Gastroesophageal sphincter (tissue), 4 donors: ENCODE measurements around the gene AMIGO2. TPM values are rescaled to one million over a fixed set of nuclear protein-coding genes. Genes with fewer than 3 reads are reported as not detected.

ENCODE experiments used
- ATAC-seq: fragments of 150-250 bp; one replicate; pipeline ENCODE4 v1.9.1; 2016; ENCODE audit warnings: mild to moderate bottlenecking, moderate library complexity
- H3K27ac ChIP-seq, 4 donors: fragments of 200-600 bp; sonication (generic) in 3 of 4; 1 replicate in 3 of 4; 2 replicates in 1 of 4; pipeline ENCODE4 v1.5.1; 2016 to 2019
- H3K27me3 ChIP-seq: fragments of 200-600 bp; sonication (generic); one replicate; pipeline ENCODE4 v1.5.1; 2019
- H3K36me3 ChIP-seq, 2 donors: fragments of 200-600 bp; sonication (generic); one replicate each; pipeline ENCODE4 v1.5.1; 2019; ENCODE audit warnings: control low read depth in 1 of 2
- H3K4me1 ChIP-seq, 3 donors: fragments of 200-600 bp; sonication (generic); 1 replicate in 2 of 3; 2 replicates in 1 of 3; pipeline ENCODE4 v1.5.1; 2016 to 2019; ENCODE audit warnings: control low read depth in 2 of 3
- H3K4me3 ChIP-seq, 2 donors: fragments of 200-600 bp; sonication (generic); one replicate each; pipeline ENCODE4 v1.5.1; 2019; ENCODE audit warnings: mild to moderate bottlenecking in 1 of 2, moderate library complexity in 1 of 2
- H3K9me3 ChIP-seq, 3 donors: fragments of 200-600 bp; sonication (generic); one replicate each; pipeline ENCODE4 v1.5.1; 2017 to 2019; ENCODE audit warnings: control low read depth in 2 of 3
- CTCF ChIP-seq, 4 experiments: fragments of 200-600 bp in 2 of 4; fragments of 450-650 bp in 2 of 4; sonication (generic) in 1 of 4; IDR thresholded peaks; one replicate each; pipeline ENCODE4 v1.5.1; 2017 to 2019; ENCODE audit warnings: antibody characterized with exemption in 4 of 4, mild to moderate bottlenecking in 2 of 4, moderate library complexity in 2 of 4
- EP300 ChIP-seq: sonication (generic); formaldehyde crosslinking; IDR thresholded peaks from one replicate; pipeline ENCODE4 v1.6.1; 2017; ENCODE audit warnings: antibody characterized with exemption, mild to moderate bottlenecking
- POLR2A ChIP-seq, 2 donors: fragments of 450-650 bp; IDR thresholded peaks; one replicate each; pipeline ENCODE4 v1.6.1; 2017; ENCODE audit warnings: antibody characterized with exemption in 2 of 2, mild to moderate bottlenecking in 2 of 2, moderate library complexity in 1 of 2
- POLR2AphosphoS5 ChIP-seq: sonication (generic); formaldehyde crosslinking; IDR thresholded peaks from one replicate; pipeline ENCODE4 v1.6.1; 2017; ENCODE audit warnings: antibody characterized with exemption
- WGBS, 2 donors: methylation state at CpG; one replicate each; pipeline ENCODE4 v1.1.5; 2018; ENCODE audit warnings: low coverage in 1 of 2; 5-methylcytosine and 5-hydroxymethylcytosine counted together
- total RNA-seq, 4 donors: library from RNA; depleted of rRNA; stranded (reverse); fragments of >200 nt; gene quantifications; one replicate each; pipeline ENCODE4 v1.1.0, GENCODE V29; 2016

Gene AMIGO2
- total RNA-seq, 4 donors from 2014 or later = 1.4 to 8.1 (median 3.6) TPM

- no peak for ATAC-seq
Observed at GRCh38 chr12:47102845-47103651, 23.3 kb upstream of the AMIGO2 start.

GRCh38 chr12:47102406-47102805 is 22.6 kb upstream of the AMIGO2 start:
- peaks cover 0 to 9% (median 0%) of the 10 kb centered on the region in 3 donors for H3K4me1 ChIP-seq
- peak overlapping the region in 1 of 4 donors; percentile 47 for H3K27ac ChIP-seq
- WGBS, 2 donors = 80 to 81% methylated on average over 3 to 4 of the region's 4 CpGs
- no peaks in the 10 kb centered on the region for H3K27me3 ChIP-seq
- no peak for TF ChIP-seq EP300
- TF ChIP-seq POLR2AphosphoS5 = no peak
- no peak for TF ChIP-seq CTCF (IDR thresholded peaks at IDR 0.05)
- no peak for TF ChIP-seq POLR2A (IDR thresholded peaks at IDR 0.05)
- no peaks in the 10 kb centered on the region for H3K9me3 ChIP-seq
- H3K36me3 ChIP-seq = no peaks in the 10 kb centered on the region
- ATAC-seq = no peak
- H3K4me3 ChIP-seq = no peak overlapping the region

More at GRCh38 chr12:47102845-47103651, 23.3 kb upstream of the AMIGO2 start:
- no peak overlapping the region for H3K4me3 ChIP-seq
- TF ChIP-seq EP300 = no peak
- no peak for TF ChIP-seq POLR2AphosphoS5
- no peak for TF ChIP-seq CTCF (IDR thresholded peaks at IDR 0.05)
- TF ChIP-seq POLR2A (IDR thresholded peaks at IDR 0.05) = no peak
- H3K27ac ChIP-seq = peak overlapping the region in 2 of 4 donors; percentile 10 to 47
- H3K9me3 ChIP-seq = no peaks in the 10 kb centered on the region
- peaks cover 0 to 9% (median 0%) of the 10 kb centered on the region in 3 donors for H3K4me1 ChIP-seq
- H3K36me3 ChIP-seq = no peaks in the 10 kb centered on the region
- 57 to 72% methylated on average over 8 to 10 of the region's 11 CpGs for WGBS, 2 donors
- H3K27me3 ChIP-seq = no peaks in the 10 kb centered on the region

- H3K9me3 ChIP-seq = no peaks in the 10 kb centered on the region
- no peaks in the 10 kb centered on the region for H3K36me3 ChIP-seq
- H3K27ac ChIP-seq = no peak overlapping the region
- ATAC-seq = no peak
- 96 to 98% methylated on average over 2 of the region's 2 CpGs for whole genome bisulfite sequencing, 2 donors
- TF ChIP-seq POLR2A (IDR thresholded peaks at IDR 0.05) = no peak
- no peaks in the 10 kb centered on the region for H3K27me3 ChIP-seq
- no peak overlapping the region for H3K4me3 ChIP-seq
- peaks cover 0 to 15% (median 0%) of the 10 kb centered on the region in 3 donors for H3K4me1 ChIP-seq
Observed at GRCh38 chr12:47100160-47100559, 20.4 kb upstream of the AMIGO2 start.

- TF ChIP-seq POLR2A (IDR thresholded peaks at IDR 0.05) (no peak), CTCF (IDR thresholded peaks at IDR 0.05) (no peak), POLR2AphosphoS5 (no peak), EP300 (no peak)
- Histone ChIP-seq H3K36me3 (no peaks in the 10 kb centered on the region), H3K4me3 (no peak overlapping the region), H3K9me3 (no peaks in the 10 kb centered on the region), H3K4me1 (peaks cover 0 to 15% (median 0%) of the 10 kb centered on the region in 3 donors), H3K27me3 (no peaks in the 10 kb centered on the region), H3K27ac (no peak overlapping the region)
- no peak for ATAC-seq
- WGBS, 2 donors = 13 to 75% methylated on average over 1 to 2 of the region's 2 CpGs
Observed at GRCh38 chr12:47099610-47100009, 19.9 kb upstream of the AMIGO2 start.

GRCh38 chr12:47098099-47098498 is 18.3 kb upstream of the AMIGO2 start:
- 78% methylated on average over 5 of the region's 6 CpGs; no CpG with 5 or more reads in 1 of the 2 donors for WGBS, 2 donors
- ATAC-seq = no peak
- TF ChIP-seq POLR2AphosphoS5 (no peak), EP300 (no peak), POLR2A (IDR thresholded peaks at IDR 0.05) (no peak), CTCF (IDR thresholded peaks at IDR 0.05) (no peak)

More at GRCh38 chr12:47098099-47098498, 18.3 kb upstream of the AMIGO2 start:
- H3K36me3 ChIP-seq = no peaks in the 10 kb centered on the region
- H3K9me3 ChIP-seq = no peaks in the 10 kb centered on the region
- no peaks in the 10 kb centered on the region for H3K27me3 ChIP-seq
- H3K4me1 ChIP-seq = peaks cover 0 to 13% (median 0%) of the 10 kb centered on the region in 3 donors
- no peak overlapping the region for H3K4me3 ChIP-seq
- H3K27ac ChIP-seq = no peak overlapping the region
